Esophagus muscularis mucosa (tissue), 4 donors: Measurements from ENCODE around the gene GADD45GIP1. TPM values are rescaled to one million over a fixed set of nuclear protein-coding genes. Genes with fewer than 3 reads are reported as not detected.
"Not testable (repeated sequence)": the region's sequence is repeated elsewhere in the genome, so short reads cannot be mapped to it uniquely, and the experiment has no call there.

Experiments used
- DNase-seq: peaks from one replicate; pipeline ENCODE4 v3.0.0-alpha.2; 2017; ENCODE audit errors: extremely low spot score
- H3K27ac ChIP-seq, 4 donors: fragments of 200-600 bp; sonication (generic); replicated peaks in 1 of 4; 1 replicate in 3 of 4; 2 replicates in 1 of 4; pipeline ENCODE4 v1.5.1; 2016 to 2019; ENCODE audit warnings: mild to moderate bottlenecking in 1 of 4
- H3K27me3 ChIP-seq, 4 donors: fragments of 200-600 bp; sonication (generic); one replicate each; pipeline versions ENCODE4 v1.5.1 to v1.6.0; 2016 to 2019
- H3K36me3 ChIP-seq, 4 donors: fragments of 200-600 bp; sonication (generic); one replicate each; pipeline ENCODE4 v1.5.1; 2016 to 2019
- H3K4me1 ChIP-seq, 4 donors: fragments of 200-600 bp; sonication (generic); one replicate each; pipeline ENCODE4 v1.5.1; 2016 to 2019
- H3K4me3 ChIP-seq, 4 donors: fragments of 200-600 bp; sonication (generic); 1 replicate in 2 of 4; 2 replicates in 2 of 4; pipeline ENCODE4 v1.5.1; 2016 to 2019; ENCODE audit warnings: mild to moderate bottlenecking in 4 of 4, moderate library complexity in 1 of 4
- H3K9me3 ChIP-seq, 4 donors: fragments of 200-600 bp; sonication (generic); 1 replicate in 3 of 4; 2 replicates in 1 of 4; pipeline ENCODE4 v1.5.1; 2016 to 2019
- EP300 ChIP-seq: sonication (generic); formaldehyde crosslinking; IDR thresholded peaks from one replicate; pipeline ENCODE4 v1.6.1; 2017; ENCODE audit warnings: antibody characterized with exemption
- POLR2A ChIP-seq: fragments of 450-650 bp; IDR thresholded peaks from one replicate; pipeline ENCODE4 v1.6.1; 2017; ENCODE audit warnings: antibody characterized with exemption, moderate library complexity, mild to moderate bottlenecking, low read depth
- POLR2AphosphoS5 ChIP-seq, 2 donors: sonication (generic); formaldehyde crosslinking; IDR thresholded peaks; one replicate each; pipeline ENCODE4 v1.6.1; 2017; ENCODE audit warnings: antibody characterized with exemption in 2 of 2
- WGBS: methylation state at CpG from one replicate; pipeline ENCODE4 v1.1.5; 2018; 5-methylcytosine and 5-hydroxymethylcytosine counted together
- intact Hi-C: fragments of 100-400 bp; cut with DNase I; formaldehyde crosslinking; loops from one replicate; pipeline ENCODE4 v1.15.1; 2023
- total RNA-seq, 4 donors: library from RNA; depleted of rRNA; stranded (reverse); fragments of >200 nt; gene quantifications; one replicate each; pipeline versions ENCODE4 v1.1.0 to v1.2.1, GENCODE V29; 2016
- TF ChIP-seq, protein P1 (sequence below), 3 experiments: fragments of 200-600 bp in 2 of 3; fragments of 450-650 bp in 1 of 3; sonication (generic) in 2 of 3; IDR thresholded peaks; one replicate each; pipeline ENCODE4 v1.5.1; 2017 to 2019; ENCODE audit warnings: antibody characterized with exemption in 3 of 3, mild to moderate bottlenecking in 2 of 3, moderate library complexity in 1 of 3

The GADD45GIP1 gene
- total RNA-seq, 4 donors from 2014 or later: 33.0 to 60.1 (median 49.3) TPM

GRCh38 chr19:12967907-12968306 is 10.9 kb upstream of the GADD45GIP1 start:
- Histone ChIP-seq H3K27ac (no peak overlapping the region), H3K4me3 (no peak overlapping the region), H3K9me3 (no peaks in the 10 kb centered on the region), H3K27me3 (no peaks in the 10 kb centered on the region), H3K4me1 (peaks cover 3 to 23% (median 20%) of the 10 kb centered on the region in 4 donors), H3K36me3 (no peaks in the 10 kb centered on the region)
- DNase-seq: no peak
- no peak for TF ChIP-seq POLR2AphosphoS5 (IDR thresholded peaks at IDR 0.05)
- TF ChIP-seq EP300: no peak
- TF ChIP-seq, protein P1, sequence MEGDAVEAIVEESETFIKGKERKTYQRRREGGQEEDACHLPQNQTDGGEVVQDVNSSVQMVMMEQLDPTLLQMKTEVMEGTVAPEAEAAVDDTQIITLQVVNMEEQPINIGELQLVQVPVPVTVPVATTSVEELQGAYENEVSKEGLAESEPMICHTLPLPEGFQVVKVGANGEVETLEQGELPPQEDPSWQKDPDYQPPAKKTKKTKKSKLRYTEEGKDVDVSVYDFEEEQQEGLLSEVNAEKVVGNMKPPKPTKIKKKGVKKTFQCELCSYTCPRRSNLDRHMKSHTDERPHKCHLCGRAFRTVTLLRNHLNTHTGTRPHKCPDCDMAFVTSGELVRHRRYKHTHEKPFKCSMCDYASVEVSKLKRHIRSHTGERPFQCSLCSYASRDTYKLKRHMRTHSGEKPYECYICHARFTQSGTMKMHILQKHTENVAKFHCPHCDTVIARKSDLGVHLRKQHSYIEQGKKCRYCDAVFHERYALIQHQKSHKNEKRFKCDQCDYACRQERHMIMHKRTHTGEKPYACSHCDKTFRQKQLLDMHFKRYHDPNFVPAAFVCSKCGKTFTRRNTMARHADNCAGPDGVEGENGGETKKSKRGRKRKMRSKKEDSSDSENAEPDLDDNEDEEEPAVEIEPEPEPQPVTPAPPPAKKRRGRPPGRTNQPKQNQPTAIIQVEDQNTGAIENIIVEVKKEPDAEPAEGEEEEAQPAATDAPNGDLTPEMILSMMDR (IDR thresholded peaks at IDR 0.05): no peak
- TF ChIP-seq POLR2A: no peak
- 94% methylated on average over 5 of the region's 5 CpGs for WGBS
- intact Hi-C loops: no loop called here

DNA sequence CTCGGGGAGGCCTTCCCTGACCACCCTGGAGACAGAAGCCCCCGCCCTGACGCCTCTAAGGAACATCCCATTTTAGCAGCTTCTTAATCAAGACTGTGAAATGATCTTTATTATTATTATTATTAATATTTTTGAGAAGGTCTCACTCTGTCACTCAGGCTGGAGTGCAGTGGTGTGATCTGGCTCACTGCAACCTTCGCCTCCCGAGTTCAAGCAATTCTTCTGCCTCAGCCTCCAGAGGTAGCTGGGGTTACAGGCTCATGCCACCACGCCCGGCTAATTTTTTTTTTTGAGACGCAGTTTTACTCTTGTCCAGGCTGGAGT is 8.8 kb upstream of the GADD45GIP1 start:
- no peaks in the 10 kb centered on the region for H3K36me3 ChIP-seq
- WGBS: 50% methylated on average over 8 of the region's 8 CpGs
- TF ChIP-seq POLR2AphosphoS5 (IDR thresholded peaks at IDR 0.05) (no peak), POLR2A (no peak), EP300 (no peak)
- TF ChIP-seq, protein P1 (IDR thresholded peaks at IDR 0.05): no peak
- peak overlapping the region; percentile 65 to 80 (median 76) for H3K27ac ChIP-seq
- intact Hi-C loops: loop anchor here (1.0 kb wide), 1 partner anchor 80 kb away; no protein-coding TSS in a partner anchor
- no peaks in the 10 kb centered on the region for H3K27me3 ChIP-seq
- no peak for DNase-seq
- peak overlapping the region; percentile 56 to 61 (median 60) for H3K4me3 ChIP-seq
- no peaks in the 10 kb centered on the region for H3K9me3 ChIP-seq
- H3K4me1 ChIP-seq: peaks cover 3 to 23% (median 20%) of the 10 kb centered on the region in 4 donors

DNA sequence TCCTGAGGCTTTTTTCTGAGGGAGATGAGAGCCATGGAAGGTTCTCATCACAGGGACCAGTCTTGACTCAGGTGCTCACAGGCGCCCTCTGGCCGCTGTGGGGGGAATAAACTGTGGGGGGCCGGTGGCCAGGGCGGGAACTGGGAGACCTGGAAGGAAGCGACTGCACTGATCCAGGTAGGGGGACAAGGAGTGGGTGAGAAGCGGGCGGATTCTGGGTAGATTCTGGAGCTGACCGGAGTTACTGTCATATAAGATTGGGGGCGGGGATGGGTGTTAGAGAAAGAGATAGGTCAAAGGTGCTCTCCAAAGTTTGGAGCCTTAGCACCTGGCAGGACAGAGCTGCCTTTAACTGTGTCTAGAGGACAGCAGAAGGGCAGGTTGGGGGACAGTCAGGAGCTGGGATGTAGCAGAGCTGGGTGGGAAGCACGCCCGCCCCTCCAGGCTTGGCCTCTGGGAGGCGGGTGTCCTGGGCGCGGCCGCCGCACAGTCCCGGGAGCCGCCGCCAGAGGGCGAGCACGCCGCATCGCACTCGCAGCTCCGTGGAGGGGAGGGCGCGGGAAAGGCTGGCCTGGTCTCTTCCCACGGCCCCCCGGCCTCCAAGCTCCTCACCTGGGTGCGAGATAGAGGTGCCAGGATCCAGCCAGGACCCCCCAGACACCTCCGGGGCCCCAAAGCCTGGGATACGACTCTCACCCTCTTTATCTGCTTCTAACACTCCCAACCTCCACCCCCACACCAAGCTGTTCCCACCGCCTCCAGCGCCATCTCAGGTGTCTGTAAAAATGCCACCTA is 8.2 kb upstream of the GADD45GIP1 start:
- no peaks in the 10 kb centered on the region for H3K9me3 ChIP-seq
- peak overlapping the region; percentile 56 to 61 (median 60) for H3K4me3 ChIP-seq
- no peak for DNase-seq
- no peaks in the 10 kb centered on the region for H3K36me3 ChIP-seq
- TF ChIP-seq, protein P1 (IDR thresholded peaks at IDR 0.05): peak; percentile 70 to 91 (median 89)
- TF ChIP-seq POLR2AphosphoS5 (IDR thresholded peaks at IDR 0.05) (peak; percentile 49 to 58), EP300 (no peak), POLR2A (no peak)
- peak overlapping the region; percentile 65 to 80 (median 76) for H3K27ac ChIP-seq
- 2% methylated on average over 31 of the region's 34 CpGs for WGBS
- intact Hi-C loops: loop anchor here (1.0 kb wide), 1 partner anchor 80 kb away; no protein-coding TSS in a partner anchor
- no peaks in the 10 kb centered on the region for H3K27me3 ChIP-seq
- peaks cover 3 to 23% (median 20%) of the 10 kb centered on the region in 4 donors for H3K4me1 ChIP-seq

DNA sequence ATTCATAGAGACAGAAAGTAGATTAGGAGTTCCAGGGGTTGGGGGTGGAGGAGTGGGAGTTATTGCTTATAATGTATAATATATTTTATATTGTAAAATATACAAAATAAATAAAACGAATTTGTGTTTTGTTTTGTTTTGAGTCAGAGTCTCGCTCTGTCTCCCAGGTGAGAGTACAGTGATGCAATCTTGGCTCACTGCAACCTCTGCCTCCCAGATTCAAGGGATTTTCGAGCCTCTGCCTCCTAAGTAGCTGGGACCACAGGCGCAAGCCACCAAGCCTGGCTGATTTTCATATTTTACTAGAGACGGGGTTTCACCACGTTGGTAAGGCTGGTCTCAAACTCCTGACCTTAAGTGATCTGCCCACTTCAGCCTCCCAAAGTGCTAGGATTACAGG is 2.5 kb upstream of the GADD45GIP1 start:
- Histone ChIP-seq H3K27me3 (no peaks in the 10 kb centered on the region), H3K27ac (no peak overlapping the region), H3K4me1 (peaks cover 19 to 29% (median 28%) of the 10 kb centered on the region in 4 donors), H3K9me3 (no peaks in the 10 kb centered on the region), H3K4me3 (no peak overlapping the region), H3K36me3 (peaks cover 0 to 9% (median 4%) of the 10 kb centered on the region in 4 donors)
- TF ChIP-seq, protein P1 (IDR thresholded peaks at IDR 0.05): no peak
- WGBS: 79% methylated on average over 6 of the region's 6 CpGs
- no peak for DNase-seq
- intact Hi-C loops: no loop called here

DNA sequence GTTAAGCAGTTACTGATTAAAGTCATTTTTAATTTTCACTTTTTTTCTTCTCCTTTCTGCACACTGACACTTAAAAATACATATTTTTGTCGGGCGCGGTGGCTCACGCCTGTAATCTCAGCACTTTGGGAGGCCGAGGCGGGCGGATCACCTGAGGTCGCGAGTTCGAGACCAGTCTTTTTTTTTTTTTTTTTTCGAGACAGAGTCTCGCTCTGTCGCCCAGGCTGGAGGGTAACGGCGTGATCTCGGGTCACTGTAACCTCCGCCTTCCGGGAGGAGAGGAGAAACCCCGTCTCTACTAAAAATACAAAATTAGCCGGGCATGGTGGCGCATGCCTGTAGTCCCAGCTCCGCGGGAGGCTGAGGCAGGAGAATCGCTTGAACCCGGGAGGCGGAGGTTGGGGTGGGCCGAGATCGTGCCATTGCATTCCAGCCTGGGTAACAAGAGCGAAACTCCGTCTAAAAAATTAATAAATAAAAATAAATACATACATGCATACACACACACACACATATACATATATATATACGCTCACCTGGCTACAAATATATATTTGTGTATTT is 448 bp upstream of the GADD45GIP1 start:
- 39% methylated on average over 31 of the region's 31 CpGs for whole genome bisulfite sequencing
- intact Hi-C loops, DNase-seq, H3K9me3 ChIP-seq, H3K27me3 ChIP-seq: not testable (repeated sequence)
- Histone ChIP-seq H3K36me3 (peaks cover 0 to 29% (median 24%) of the 10 kb centered on the region in 4 donors), H3K4me1 (peaks cover 37 to 48% (median 45%) of the 10 kb centered on the region in 4 donors), H3K27ac (peak overlapping the region; percentile 89 to 96 (median 91)), H3K4me3 (peak overlapping the region; percentile 84 to 98 (median 92))
